GM19455 (cell line): ENCODE results near the gene ZBTB7C.
"Not testable (repeated sequence)": the region's sequence is repeated elsewhere in the genome, so short reads cannot be mapped to it uniquely, and the experiment has no call there.

Experiments used
- ATAC-seq: cut with Tn5 transposase; IDR thresholded peaks from one replicate; pipeline ENCODE4 v1.9.1; 2021; ENCODE audit not compliant: unreplicated experiment

ZBTB7C gene

DNA sequence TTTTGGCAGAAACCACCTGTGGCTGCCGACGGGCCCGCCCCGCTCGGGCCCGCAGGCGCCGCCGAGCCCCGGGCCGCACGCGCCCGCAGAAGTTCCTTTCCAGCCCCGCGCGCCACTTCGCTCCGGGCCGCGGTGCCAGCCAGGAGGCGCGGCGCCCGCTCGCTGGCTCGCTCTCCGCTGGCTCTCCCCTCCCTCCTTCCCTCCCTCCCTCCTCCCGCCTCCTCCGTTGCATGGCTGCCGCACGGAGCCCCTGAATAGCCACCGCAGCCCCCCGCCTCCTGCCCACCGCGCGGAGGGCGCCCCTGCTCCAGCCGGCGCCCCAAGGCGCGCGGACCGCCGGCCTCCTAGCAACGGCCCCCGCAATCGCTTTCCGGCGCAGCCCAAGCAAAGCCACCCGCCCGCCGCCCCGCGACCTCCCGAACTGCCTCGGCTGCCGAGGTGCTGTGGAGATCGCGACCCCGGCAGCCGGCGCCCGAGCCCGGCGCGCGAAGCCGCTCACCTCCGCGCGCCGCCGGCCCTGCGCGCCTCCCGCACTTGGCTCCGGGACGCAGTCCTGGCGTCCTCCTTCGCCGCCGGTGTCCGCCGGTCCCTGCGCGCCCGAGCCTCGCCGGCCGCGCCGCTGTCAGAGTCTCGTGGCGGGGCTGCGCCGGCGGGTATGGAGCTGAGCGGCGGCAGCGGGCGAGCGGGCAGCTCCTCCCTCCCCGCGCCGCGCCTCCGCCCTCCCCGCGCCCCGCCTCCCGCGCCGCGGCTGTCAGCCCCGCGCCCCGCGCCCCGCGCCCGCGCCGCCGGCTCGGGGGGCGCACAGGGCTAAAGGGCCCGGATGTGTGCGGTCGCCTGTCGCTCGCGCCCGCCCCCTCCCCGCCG, at the start of gene ZBTB7C:
Gene ZBTB7C (minus strand): TSS at position 657 of the 864 bp plus-strand sequence.
- no peak for ATAC-seq

DNA sequence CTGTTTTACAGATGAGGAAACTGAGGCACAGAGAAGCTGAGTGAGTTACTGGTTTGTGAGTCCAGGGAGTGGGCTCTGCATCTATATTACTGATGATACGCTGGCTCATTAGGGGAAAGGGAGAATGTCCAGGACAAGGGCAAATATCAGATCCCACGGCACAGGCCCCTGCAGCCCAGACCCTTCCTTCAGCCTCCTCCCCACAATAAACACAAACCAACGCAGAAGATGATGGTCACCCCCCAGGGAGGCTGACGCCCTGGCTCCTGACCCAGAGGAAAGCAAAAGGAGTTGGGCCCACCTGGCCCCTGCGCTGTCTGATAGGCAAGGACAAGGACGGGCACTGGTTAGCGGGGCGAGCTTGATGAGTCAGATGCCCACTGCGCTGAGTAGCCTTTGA, 47.7 kb upstream of the ZBTB7C start:
- no peak for ATAC-seq

DNA sequence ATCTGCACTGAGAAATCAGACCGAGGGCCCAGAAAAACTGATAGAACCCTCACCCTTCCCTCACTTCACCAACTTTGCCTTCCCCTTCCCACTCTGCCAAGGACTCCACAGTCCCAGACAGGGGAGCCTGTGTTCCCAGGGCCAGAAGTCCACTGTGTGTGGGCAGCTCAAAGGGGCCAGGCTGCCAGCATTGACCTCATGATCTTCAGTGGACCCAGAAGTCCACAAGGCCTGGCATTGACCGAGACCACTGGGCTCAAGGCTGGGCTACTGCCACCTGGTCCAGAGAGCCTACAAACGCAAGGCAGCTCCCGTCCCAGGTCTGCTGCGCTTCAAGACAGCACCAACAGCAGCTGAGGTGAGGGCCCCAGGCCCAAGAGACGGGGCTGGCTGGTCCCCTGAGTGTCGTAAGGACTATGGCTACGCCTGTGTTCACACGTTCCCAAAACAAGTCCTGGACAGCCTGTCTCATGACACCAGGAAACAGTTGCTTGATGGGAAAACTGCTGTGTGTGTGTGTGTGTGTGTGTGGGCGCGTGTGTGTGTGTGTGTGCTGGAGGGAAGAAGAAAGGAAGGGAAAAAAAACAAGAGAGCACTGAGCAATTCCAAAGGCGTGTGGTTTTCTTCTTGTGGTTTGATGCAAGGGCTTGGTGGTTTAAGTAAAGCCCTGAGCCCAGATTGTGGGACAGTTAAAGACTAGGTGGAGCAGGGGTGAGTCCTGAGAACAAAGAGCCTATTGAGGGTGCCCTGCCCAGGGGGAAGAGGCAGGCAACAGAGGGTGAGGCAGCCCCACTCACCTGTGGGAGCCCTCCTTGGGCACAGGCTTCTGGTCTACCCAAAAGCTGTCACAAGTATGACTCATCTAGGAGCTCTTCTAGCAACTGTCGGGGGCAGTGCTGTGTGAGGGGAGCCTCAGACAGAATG, 46.6 kb upstream of the ZBTB7C start:
- no peak for ATAC-seq

DNA sequence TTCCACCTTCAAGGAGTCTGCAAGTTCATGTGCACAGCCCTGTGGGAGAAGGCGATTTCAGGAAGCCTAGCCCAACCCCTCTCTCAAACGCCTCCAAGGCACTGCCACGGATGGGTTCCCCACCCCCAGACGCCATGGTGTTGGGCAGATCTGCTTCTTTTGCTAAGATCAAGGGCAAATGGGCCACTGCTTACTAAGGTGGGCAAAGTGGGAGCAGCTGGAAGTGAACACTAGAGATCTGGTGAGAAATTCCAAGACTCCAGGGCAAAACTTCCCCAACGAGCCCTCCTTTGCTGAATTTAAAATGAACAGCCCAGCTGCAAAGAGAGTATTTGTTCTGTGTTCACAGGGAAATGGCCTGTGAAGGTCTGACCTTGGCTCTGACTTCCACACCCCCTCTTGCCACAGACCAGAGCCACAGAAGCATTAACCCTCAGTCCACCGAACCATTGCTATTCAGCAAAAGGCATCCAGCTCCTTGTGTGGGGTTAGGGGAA, 45.1 kb upstream of the ZBTB7C start:
- no peak for ATAC-seq

DNA sequence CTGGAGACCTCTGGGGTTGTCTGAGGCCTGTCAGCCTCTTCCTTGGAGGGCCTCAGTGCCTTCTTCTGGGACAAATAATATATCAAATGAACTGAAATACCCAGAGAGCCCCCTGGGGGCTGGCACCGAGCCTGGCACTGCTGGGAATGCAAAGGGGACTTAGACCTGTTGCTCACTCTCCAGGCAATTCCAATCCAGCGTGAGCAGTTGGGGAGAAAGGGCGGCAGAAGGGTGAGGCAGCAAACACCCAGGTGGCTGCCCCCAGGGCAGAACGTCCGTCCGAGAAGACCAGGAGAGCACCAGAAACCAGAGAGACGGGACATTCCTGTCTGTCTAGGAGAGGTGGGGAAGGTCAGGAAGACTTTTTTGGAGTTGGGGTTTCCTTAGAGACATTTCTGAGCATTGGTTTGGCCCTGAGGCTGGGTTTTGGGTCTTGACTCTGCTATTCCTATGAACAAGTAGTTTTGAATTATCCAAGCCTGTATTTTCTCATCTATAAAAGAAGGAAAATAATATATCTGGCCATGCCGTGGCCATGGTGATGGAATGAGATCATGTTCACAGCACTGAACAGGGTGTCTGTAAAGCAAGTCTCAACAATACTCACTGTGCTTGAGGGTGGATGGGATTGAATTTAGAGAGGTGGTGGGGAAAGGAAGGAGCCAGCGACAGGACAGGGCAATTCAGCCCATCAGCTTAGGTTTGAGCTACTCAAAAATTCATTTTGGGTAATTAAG, 44.3 kb upstream of the ZBTB7C start:
- ATAC-seq, result no peak

DNA sequence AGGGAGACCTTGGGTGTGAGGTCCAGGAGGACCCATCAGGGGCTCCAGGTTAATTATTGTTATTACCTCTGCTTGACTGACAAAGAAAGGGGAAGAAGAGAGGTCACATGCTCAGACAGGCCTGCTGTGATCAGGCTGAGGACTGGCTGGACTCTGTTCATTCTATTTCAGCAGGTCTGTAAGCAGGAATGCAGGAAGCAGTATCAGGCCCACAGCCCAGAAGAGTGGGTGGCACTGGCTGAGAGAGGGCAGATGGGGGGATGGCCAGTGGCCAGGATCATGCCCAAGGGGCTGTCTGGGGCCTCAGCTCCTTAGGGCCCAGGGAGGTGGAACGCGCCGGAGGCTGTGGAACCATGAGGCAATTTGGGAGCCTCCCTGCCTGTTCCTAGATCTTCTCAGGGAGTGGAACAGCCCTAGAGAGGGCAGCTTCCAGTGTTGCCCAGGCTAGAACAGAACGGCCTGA, 43.7 kb upstream of the ZBTB7C start:
- ATAC-seq, result no peak

DNA sequence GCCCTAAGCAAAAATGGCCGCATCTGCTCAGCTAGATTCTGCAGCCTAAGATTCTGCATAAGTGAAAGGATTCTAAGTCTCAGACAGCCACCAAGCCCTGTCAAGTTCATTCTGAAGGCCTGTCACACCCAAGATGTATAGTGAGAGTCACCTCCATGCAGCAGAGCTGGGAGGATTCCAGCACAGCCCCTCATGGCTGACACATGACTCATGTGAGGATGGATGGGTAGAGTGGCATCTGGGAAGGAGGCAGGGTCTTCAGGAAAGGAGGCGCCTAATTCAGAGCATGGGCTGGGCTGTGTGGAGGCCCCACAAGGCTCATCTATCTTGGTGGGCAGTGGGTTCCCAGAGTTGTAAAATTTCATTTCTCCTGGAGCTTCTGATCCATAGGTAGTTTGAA, 41.5 kb upstream of the ZBTB7C start:
- ATAC-seq, result no peak

DNA sequence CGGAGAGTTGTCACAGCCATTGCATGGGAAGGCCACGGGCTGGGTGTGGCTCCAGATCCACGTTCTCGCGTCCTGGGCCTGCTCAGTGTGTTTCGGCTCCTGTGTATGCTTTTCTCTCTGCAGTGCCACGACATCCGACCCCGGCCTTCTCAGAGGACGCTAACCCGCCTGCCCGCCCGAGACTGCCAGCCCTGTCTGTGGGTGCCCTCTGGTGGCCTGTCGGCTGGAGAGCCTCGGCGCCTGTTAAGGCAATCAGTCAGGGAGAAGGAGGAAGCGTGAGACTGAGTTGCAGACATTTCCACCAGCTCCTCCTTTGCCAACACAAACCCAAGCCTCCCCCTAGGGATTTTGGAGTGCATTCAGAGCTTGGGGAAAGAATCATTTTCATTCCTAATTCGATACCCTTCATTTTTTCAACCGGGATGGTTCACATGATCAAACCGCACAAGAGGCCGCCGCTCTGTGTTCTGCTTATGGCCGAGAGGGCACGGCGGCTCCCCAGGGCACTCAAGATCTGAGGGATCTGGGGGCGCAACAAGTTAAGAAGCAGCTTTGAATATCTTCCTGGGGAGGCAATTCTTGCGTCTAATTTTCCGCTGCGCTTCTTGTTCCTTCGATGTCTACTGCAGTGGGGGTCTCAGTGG, 37.5 kb upstream of the ZBTB7C start:
- ATAC-seq, result no peak

DNA sequence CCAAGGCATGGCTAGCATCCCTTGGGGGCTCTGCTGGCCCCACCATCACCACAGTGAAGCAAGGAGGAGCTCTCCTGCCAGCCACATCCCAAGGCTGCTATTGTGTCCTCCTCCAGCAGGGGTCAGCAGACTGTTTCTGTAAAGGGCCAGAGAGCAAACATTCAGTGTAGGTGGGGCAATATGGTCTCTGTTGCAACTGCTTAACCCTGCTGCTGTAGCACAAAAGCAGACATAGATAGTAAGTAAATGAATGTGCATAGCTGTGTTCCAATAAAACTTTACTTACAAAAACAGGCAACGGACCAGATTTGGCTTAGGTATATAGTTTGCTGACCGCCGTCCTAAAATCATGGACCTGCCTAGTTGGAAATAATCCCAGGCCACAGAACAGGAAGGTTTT, 36.4 kb upstream of the ZBTB7C start:
- peak; percentile 59 for ATAC-seq

DNA sequence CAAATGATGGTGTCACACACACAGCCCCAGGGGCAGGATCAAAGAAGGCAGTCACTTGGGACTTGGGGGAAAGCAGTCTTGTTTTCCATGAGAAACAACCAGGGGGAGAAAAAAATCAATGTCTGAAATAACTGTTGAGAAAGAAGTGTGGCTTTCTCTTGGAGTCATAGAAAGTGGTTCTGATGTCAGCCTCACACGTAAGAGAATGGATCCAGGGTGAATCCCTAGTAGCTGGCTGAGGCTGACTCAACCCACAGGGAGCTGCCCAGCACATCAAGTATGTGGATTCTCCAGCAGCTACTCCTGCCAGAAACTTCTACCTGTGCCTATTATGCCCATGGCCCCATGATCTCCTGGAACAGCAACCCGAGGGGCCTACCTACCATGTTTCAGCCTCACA, 33.6 kb upstream of the ZBTB7C start:
- no peak for ATAC-seq

DNA sequence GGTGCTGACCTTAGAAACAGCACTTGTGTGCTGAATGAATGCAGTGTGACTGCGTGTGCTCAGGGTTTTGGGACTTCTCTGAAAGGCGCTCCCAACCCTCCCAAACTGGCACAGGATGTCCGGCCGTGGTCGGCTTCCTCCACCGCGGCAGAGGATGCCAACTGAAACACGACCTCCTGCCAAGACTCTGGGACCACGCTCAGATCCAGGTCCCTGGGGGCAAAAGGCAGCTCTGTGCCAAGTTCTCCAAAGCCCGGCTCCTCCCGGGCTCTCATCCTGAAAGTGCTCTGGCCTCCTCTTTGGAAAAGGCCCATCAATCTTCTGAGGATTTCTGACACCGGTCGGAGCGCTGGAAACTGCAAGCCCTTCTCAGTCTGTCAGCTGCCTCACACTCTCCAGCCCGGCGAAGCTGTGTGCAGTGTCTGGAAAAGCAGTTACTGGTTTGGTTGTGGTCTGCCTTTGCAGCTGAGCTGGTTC, 32.3 kb upstream of the ZBTB7C start:
- ATAC-seq, result no peak

DNA sequence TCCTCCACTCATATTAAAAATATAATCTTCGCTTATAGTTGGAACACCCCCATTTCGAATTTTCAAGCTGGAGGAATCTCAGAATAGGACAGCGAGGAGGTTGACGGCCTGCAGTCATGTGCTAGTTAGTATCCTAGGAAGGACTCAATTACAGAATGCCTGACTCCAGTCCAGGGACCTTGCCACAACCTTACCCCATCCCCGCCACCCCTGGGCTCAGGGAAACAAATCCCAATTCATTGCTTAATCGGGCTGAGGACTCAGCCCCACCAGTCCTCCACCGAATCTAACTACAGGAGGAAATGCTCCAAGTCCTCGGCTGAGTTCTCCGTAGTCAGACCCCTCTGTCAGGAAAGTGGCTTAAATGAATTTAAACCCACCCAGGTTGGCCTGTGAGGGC, 31.7 kb upstream of the ZBTB7C start:
- no peak for ATAC-seq

DNA sequence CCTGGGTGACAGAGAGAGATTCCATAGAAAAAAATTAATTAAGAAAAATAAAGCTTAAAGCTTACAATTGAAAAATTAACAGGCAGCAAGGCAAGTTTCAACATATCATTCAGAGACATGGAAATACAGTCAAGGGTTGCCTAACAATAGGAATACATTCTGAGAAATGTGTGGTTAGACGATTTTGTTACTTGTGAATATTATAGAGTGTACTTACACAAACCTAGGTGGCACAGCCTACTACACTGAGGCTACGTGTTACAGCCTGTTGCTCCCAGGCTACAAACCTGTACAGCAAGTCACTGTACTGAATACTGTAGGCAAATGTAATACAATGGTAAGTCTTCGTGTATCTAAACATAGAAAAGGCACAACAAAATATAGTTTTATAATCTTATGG, 27.7 kb upstream of the ZBTB7C start:
- ATAC-seq, result no peak

DNA sequence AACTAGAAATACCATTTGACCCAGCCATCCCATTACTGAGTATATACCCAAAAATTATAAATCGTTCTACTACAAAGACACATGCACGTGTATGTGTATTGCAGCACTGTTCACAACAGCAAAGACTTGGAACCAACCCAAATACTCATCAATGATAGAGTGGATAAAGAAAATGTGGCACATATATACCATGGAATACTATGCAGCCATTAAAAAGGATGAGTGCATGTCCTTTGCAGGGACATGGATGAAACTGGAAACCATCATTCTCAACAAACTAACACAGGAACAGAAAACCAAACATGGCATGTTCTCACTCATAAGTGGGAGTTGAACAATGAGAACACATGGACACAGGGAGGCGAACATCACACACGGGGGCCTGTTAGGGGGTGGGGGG, 25.2 kb upstream of the ZBTB7C start:
- ATAC-seq, result not testable (repeated sequence)

DNA sequence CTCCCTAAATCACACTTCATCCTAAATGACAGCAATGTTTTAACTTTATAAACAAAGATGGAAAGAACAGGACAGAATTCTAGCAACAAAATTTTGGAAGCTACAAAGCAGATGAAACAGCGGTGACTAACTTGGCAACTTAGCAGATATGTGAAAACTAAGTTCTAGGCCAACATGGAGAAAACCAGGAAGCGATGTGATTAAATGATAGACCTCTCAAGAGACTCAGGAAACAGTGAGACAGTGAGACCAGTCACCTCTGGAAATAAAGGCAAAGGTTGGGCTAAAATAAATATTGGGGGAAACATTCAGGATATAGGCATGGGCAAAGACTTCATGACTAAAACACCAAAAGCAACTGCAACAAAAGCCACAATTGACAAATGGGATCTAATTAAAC, 24.4 kb upstream of the ZBTB7C start:
- ATAC-seq, result no peak

DNA sequence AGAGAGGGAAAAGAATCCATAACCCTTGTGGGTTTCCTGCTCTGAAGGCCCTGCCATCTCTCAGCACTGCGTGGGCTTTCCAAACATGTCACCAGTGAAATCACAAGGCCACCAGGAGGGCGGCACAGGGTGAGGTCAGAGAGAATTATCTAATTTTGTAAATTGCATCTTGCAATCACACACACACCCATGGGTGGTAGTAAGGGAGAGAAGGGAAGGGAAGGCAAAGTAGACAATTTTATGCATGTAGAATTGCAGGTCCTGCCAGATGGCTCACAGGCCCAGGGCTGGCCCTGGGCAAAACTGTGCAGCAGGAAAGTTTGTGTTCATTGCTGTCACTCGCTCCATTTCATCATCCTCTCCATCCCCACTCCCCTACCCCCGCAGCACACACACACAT, 21.0 kb upstream of the ZBTB7C start:
- no peak for ATAC-seq

DNA sequence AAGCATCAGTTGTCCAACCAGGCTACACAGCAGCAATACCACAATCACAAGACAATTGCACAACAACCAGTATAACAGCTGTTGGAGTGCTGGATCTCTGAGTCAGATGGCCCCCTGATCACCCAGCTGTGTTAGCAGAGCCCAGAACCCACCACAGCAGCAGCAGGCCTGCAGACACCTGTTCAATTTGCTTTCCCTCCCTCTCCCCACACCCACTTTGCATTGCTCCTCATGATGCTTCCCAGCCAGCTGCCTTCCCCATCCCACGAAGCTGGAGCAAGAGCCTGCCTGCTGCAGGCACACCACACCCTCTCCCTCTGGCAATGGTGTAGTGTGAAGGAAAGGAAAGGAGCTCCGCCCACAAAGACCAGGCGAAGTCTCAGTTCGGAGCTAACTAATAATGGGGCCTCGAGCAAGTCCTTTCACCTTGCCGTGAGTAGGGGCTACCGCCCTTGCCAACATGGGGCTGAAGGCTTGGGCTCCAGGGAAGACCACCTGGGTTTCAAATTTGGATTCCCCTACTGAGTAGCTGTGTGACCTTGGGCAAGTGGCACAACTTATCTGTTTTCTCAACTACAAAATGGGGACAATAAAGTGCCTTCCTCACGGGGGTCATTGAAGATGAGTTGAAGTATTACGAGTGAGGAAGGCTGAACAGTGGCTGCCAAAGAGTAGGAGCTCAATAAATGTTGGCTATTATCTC, 19.4 kb upstream of the ZBTB7C start:
- no peak for ATAC-seq

DNA sequence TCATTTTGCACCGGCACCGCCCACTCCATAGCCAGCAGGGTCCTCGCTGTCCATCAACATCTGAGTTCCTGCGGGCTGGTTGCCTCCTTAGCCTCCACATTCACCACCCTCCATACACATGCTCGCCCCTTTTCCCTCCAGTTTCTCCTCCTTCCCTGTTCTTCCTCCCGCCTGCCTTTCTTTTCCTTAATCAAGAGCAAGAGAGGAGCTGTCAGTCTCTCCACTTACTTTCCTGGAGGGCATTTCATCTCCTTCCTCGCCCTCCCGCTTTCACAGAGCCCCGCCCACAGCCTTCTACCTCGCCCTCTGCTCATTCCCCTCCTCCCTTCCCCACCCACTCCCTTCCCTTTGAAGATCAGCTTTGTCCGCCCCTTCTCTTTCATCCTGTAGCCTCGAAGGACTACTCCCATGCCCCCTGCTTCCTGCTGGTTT, 13.8 kb upstream of the ZBTB7C start:
- no peak for ATAC-seq

DNA sequence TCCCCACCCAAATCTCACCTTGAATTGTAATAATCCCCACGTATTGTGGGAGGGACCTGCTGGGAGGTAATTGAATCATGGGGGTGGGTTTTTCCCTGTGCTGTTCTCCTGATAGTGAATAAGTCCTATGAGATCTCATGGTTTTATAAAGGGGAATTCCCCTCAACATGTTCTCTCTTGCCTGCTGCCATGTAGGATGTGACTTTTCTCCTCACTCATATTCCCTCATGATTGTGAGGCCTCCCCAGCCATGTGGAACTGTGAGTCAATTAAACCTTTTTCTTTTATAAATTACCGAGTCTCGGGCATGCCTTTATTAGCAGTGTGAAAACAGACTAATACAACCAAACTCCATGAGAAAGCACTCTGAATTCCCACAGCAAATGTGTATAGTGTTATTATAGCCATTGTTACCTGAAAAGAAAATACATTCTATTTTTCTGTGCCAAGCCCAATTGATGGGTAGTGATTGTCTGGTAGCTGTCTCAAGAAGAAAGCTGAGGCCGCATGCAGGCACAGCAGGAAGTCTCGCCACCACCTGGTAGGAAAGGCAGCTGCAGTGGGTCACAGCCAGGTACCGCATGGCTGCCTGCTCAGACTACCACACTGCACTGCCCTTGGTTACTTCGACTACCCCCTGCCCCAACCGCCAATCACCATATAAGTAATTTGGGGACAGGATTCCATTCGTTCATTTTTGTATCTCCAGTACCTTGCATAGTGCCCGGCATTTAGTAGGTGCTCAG, 10.3 kb upstream of the ZBTB7C start:
- no peak for ATAC-seq
